ENCODE results near the gene C2orf76.

Gene C2orf76

GRCh38 chr2:119261493-119262225 lies 105.0 kb downstream of the C2orf76 start:
- DNase-seq: no peak

- DNase-seq: no peak
Observed at GRCh38 chr2:119260646-119261492, 105.8 kb downstream of the C2orf76 start.

GRCh38 chr2:119259296-119259860 lies 107.3 kb downstream of the C2orf76 start:
- DNase-seq: no peak

GRCh38 chr2:119257198-119257597 lies 109.4 kb downstream of the C2orf76 start:
- DNase-seq: no peak

- no peak for DNase-seq
Observed at GRCh38 chr2:119256582-119256921, 110.1 kb downstream of the C2orf76 start.

GRCh38 chr2:119255760-119256581 lies 110.7 kb downstream of the C2orf76 start:
- no peak for DNase-seq

GRCh38 chr2:119254601-119255080 lies 112.0 kb downstream of the C2orf76 start:
- no peak for DNase-seq

- no peak for DNase-seq
Observed at GRCh38 chr2:119253760-119254600, 112.7 kb downstream of the C2orf76 start.

- no peak for DNase-seq
Observed at GRCh38 chr2:119253114-119253702, 113.4 kb downstream of the C2orf76 start.
